Endothelial cell (in vitro differentiated cells): ENCODE measurements around the gene NPC1L1. TPM values are rescaled to one million over a fixed set of nuclear protein-coding genes. Genes with fewer than 3 reads are reported as not detected.

Source experiments
- DNase-seq: peaks from one replicate; pipeline ENCODE4 v3.0.0; 2021; ENCODE audit warnings: low spot score
- H3K27ac Mint-ChIP-seq: one replicate; pipeline ENCODE4 v1.8.0; 2021; ENCODE audit warnings: mixed read lengths, inconsistent platforms; ENCODE audit not compliant: unreplicated experiment
- H3K27me3 Mint-ChIP-seq: one replicate; pipeline ENCODE4 v1.8.0; 2021; ENCODE audit warnings: mild to moderate bottlenecking, moderate library complexity, mixed read lengths, inconsistent platforms; ENCODE audit not compliant: unreplicated experiment
- H3K36me3 Mint-ChIP-seq: one replicate; pipeline ENCODE4 v1.8.0; 2021; ENCODE audit warnings: mild to moderate bottlenecking, low read depth, mixed read lengths, inconsistent platforms; ENCODE audit not compliant: unreplicated experiment
- H3K4me1 Mint-ChIP-seq: one replicate; pipeline ENCODE4 v1.8.0; 2021; ENCODE audit warnings: mild to moderate bottlenecking, mixed read lengths, inconsistent platforms; ENCODE audit not compliant: unreplicated experiment
- H3K4me3 Mint-ChIP-seq: one replicate; pipeline ENCODE4 v1.8.0; 2021; ENCODE audit warnings: mild to moderate bottlenecking, mixed read lengths, inconsistent platforms; ENCODE audit not compliant: unreplicated experiment
- H3K9me3 Mint-ChIP-seq: one replicate; pipeline ENCODE4 v1.8.0; 2021; ENCODE audit warnings: mixed read lengths, inconsistent platforms; ENCODE audit not compliant: unreplicated experiment
- long read RNA-seq: library from polyadenylated mRNA; unstranded; transcript quantifications from one replicate; pipeline ENCODE4 v2.0.0, GENCODE V29; 2020; ENCODE audit not compliant: unreplicated experiment
- total RNA-seq: library from RNA; stranded (reverse); fragmentation: NEBNext Ultra II Directional; extraction: Animal tissue kit (Norgen Biotek cat#: 25700); gene quantifications from one replicate; pipeline ENCODE4 v1.2.1, GENCODE V29; 2021; ENCODE audit not compliant: unreplicated experiment
- TF ChIP-seq, protein P1 (sequence below): fragments of 200-600 bp; sonication (generic); IDR thresholded peaks from one replicate; pipeline ENCODE4 v1.5.0; 2021; ENCODE audit warnings: antibody characterized with exemption; ENCODE audit not compliant: unreplicated experiment

Gene NPC1L1, protein sequence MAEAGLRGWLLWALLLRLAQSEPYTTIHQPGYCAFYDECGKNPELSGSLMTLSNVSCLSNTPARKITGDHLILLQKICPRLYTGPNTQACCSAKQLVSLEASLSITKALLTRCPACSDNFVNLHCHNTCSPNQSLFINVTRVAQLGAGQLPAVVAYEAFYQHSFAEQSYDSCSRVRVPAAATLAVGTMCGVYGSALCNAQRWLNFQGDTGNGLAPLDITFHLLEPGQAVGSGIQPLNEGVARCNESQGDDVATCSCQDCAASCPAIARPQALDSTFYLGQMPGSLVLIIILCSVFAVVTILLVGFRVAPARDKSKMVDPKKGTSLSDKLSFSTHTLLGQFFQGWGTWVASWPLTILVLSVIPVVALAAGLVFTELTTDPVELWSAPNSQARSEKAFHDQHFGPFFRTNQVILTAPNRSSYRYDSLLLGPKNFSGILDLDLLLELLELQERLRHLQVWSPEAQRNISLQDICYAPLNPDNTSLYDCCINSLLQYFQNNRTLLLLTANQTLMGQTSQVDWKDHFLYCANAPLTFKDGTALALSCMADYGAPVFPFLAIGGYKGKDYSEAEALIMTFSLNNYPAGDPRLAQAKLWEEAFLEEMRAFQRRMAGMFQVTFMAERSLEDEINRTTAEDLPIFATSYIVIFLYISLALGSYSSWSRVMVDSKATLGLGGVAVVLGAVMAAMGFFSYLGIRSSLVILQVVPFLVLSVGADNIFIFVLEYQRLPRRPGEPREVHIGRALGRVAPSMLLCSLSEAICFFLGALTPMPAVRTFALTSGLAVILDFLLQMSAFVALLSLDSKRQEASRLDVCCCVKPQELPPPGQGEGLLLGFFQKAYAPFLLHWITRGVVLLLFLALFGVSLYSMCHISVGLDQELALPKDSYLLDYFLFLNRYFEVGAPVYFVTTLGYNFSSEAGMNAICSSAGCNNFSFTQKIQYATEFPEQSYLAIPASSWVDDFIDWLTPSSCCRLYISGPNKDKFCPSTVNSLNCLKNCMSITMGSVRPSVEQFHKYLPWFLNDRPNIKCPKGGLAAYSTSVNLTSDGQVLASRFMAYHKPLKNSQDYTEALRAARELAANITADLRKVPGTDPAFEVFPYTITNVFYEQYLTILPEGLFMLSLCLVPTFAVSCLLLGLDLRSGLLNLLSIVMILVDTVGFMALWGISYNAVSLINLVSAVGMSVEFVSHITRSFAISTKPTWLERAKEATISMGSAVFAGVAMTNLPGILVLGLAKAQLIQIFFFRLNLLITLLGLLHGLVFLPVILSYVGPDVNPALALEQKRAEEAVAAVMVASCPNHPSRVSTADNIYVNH (N-terminal part only)
- not detected for total RNA-seq
- long read RNA-seq, partial matches to known transcripts = 0 of 1 reads
- long read RNA-seq, other reads (novel, unspliced or antisense) = 1 of 1 reads

DNA sequence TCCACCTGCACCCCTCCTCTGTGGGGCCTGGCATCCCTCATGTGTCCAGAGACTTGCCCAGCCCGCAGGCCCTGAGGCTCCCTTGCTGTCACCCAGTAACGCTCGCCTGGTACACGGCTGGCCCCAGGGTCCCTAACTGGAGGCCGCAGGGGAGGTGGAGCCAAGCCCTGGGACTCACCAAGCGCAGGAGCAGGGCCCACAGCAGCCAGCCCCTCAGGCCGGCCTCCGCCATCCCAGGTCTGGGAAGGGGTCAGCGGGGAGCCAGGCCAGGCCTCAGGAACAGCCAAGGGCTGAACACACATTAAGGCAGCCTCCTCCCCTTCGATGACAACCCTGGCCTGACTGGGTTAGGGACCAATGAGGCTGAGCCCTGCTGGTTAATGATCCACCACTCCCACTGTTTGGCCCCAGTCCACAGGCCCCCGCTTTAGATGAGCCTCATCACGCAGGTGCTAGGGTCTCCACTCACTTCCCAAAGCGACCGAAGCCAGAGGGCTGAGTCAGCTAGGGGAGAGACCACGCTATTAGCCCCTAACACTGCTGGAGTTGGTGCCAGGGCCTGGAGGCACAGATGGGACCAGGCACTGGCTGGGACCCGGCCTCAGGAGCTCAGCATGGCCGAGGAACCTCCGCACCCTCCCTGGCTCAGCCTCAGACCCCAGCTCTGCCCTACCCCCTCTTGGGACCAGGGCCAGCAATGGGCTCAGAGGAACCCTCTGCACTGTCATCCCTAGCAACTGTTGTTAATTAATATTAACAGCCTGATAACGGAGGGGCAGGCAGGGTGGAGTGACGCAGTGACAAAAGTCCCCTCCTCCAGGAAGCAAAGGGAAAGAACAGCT lies at the start of gene NPC1L1:
TSS of gene NPC1L1 (minus strand) at position 303 of the 842 bp plus-strand sequence. CDS start at position 232, 71 bp downstream.
- Mint-ChIP-seq H3K36me3 (no peaks in the 10 kb centered on the region), H3K27ac (peak within 1 kb of the TSS; percentile 13), H3K4me3 (no peak within 1 kb of the TSS), H3K27me3 (peaks cover 13% of the 10 kb centered on the region), H3K9me3 (no peaks in the 10 kb centered on the region), H3K4me1 (no peaks in the 10 kb centered on the region)
- DNase-seq = no peak
- TF ChIP-seq, protein P1, sequence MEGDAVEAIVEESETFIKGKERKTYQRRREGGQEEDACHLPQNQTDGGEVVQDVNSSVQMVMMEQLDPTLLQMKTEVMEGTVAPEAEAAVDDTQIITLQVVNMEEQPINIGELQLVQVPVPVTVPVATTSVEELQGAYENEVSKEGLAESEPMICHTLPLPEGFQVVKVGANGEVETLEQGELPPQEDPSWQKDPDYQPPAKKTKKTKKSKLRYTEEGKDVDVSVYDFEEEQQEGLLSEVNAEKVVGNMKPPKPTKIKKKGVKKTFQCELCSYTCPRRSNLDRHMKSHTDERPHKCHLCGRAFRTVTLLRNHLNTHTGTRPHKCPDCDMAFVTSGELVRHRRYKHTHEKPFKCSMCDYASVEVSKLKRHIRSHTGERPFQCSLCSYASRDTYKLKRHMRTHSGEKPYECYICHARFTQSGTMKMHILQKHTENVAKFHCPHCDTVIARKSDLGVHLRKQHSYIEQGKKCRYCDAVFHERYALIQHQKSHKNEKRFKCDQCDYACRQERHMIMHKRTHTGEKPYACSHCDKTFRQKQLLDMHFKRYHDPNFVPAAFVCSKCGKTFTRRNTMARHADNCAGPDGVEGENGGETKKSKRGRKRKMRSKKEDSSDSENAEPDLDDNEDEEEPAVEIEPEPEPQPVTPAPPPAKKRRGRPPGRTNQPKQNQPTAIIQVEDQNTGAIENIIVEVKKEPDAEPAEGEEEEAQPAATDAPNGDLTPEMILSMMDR = no peak

GRCh38 chr7:44590910-44591309 lies 49.8 kb upstream of the NPC1L1 start:
- H3K27me3 Mint-ChIP-seq = no peaks in the 10 kb centered on the region
- no peaks in the 10 kb centered on the region for H3K4me1 Mint-ChIP-seq
- no peak overlapping the region for H3K4me3 Mint-ChIP-seq
- H3K9me3 Mint-ChIP-seq = no peaks in the 10 kb centered on the region
- no peak for DNase-seq
- H3K27ac Mint-ChIP-seq = no peak overlapping the region
- no peaks in the 10 kb centered on the region for H3K36me3 Mint-ChIP-seq
- TF ChIP-seq, protein P1 = no peak

GRCh38 chr7:44587843-44588711 lies 46.9 kb upstream of the NPC1L1 start:
- Mint-ChIP-seq H3K36me3 (no peaks in the 10 kb centered on the region), H3K27ac (no peak overlapping the region), H3K27me3 (no peaks in the 10 kb centered on the region), H3K4me3 (no peak overlapping the region), H3K9me3 (no peaks in the 10 kb centered on the region), H3K4me1 (no peaks in the 10 kb centered on the region)
- TF ChIP-seq, protein P1 = peak; percentile 31
- DNase-seq = peak; percentile 21
